IPS DF 19.7 (cell line): ENCODE measurements around the gene DIPK1A.
A peak's percentile ranks its signal among the peaks of the same experiment; 100 is the strongest.

Experiments
- DNase-seq: peaks from one replicate; pipeline ENCODE4 v3.0.0-alpha.2; 2013; ENCODE audit warnings: low read depth, low spot score

The DIPK1A gene

DNA sequence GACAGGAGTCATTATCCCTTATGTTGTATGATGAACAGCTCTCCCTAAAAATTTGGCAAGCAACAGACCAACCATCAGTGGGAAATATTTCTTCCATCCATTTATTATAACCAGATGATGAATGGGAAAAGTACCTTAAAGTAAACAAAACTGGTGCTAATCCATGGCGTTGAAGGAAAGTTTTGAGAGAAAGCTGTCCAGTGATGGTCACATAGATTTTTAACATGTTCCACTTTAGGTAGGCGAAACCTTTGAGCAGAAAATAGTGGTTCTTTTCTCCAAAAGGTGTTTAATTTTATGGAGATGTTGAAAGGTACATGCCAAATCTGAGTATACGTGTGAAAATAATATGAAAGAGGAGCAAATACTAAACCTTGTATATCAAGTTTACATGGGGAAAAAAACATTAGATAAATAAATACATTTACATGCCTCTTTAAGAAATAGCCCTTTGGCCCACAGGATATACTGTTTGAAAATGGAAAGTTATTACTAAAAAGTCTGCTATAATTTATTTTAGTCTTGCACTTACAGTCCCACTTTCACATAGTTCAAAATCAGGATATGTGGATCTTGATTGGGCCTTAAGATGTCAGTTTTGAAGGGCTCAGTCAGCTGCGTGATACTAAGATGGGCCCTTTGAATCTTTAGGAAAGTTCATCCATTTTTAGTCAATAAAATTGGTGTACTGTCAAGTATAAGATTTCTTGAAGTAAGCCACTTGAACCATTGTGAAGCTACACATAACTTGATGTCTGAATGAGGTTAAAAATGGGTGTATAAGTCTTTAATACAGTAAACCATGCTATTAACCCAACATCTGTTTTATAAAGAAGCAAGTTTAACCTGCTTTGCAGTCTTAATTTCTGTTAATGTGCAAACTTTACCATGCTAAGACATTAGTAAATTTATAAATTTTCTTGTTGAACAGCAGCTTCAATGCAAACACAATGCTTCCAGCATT is 118.9 kb downstream of the DIPK1A start:
- DNase-seq: no peak

DNA sequence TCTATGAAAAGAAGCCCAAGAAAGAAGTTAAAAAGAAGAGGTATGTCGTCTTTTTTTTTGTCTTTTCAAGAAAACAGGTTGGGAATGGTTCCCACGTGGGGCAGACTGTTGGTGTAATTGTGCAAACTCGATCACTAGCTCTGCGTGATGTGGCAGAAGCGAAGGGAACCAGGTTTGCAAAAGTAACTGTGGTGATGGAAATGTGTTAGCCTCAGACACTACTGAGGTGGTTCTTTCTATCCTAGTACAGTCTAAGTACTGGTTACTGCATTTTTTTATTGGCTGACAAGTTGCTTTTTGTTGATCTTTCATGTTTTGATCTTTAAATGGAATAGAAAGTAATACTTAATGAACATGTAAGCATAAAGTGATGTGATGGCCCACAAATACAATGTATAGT is 120.7 kb downstream of the DIPK1A start:
- no peak for DNase-seq

DNA sequence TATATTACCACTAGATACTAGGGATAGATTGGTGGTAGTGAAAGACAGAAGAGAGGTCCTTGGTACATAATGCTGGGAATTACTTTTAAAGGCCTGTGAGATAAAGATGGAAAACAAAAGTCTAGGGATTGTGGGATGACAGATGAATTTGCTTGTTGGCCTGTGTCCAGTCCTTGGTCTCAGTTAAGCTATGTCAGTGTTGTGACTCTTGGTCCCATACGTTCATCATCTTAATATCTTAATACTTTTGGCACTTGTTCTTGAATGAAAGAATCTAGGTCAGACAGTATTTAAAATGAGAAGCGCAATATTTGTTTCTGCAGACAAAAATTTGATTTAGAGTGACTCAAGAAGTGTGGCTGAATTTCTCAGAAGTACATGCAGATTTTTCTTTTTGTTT is 121.8 kb downstream of the DIPK1A start:
- no peak for DNase-seq

DNA sequence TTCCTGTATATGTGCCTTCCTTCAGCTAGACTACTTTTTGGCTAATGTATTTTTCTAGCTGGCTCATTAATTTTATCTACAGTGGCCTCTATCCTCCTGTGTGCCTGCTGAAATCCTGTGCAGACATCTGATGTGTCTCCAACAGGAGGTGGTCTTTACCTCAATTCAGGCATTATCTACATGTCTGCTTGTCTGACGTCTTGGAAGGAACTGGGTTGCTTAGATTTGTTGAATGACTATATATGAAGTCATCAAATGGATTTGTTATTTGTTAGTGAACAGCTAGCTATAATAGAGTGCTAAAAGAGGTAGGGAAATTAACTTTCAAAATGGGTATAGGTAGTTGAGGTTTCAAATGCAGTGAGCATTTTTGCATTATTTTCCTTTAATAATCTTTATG is 122.7 kb downstream of the DIPK1A start:
- DNase-seq: no peak

DNA sequence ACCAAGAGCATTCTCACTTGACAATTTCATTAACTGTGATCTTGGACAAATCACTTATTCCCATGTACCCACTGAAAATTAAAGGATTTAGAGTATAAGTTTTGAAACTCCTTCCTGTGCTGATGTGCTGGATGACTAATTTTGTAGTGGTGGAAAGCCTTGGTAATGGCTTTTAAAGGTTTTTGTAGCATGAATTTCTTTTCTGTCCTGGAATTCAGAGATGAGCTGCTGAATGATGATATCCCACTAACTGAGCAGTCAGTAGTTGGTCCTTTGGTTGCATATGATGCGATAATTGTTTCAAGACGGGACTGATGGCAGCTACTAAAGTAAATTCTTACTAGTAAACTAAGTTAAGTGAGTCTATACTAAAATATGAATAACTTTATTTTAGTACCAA is 124.2 kb downstream of the DIPK1A start:
- no peak for DNase-seq

DNA sequence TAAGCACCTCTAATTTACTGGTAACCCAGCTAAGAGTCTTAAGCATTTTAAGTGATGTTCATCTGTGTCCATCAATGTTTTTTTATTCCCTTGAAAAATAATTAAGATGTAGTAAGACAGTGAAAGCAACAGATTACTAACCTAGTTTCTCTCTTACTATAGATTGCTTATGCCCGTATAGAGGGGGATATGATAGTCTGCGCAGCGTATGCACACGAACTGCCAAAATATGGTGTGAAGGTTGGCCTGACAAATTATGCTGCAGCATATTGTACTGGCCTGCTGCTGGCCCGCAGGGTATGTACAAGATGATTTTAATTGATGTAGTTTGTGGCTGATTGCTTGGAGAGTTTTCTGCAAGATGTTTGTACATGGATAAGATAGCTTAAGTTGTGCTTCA is 126.6 kb downstream of the DIPK1A start:
- no peak for DNase-seq

DNA sequence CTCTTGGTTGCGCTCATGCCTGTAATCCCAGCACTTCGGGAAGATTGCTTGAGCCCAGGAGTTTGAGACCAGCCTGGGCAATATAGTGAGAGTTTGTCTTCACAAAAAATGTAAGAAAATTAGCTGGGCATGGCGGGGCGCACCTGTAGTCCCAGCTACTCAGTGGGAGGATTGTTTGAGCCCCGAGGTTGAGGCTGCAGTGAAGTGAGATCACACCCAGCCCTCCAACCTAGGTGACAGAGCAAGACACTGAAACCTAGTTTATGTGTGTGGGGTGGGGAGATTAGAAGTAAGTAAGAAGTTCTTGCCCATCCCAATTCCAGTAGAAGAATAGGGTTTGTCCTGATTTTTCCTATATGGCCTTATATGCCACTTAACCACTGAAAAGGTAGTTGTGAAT is 127.4 kb downstream of the DIPK1A start:
- no peak for DNase-seq

DNA sequence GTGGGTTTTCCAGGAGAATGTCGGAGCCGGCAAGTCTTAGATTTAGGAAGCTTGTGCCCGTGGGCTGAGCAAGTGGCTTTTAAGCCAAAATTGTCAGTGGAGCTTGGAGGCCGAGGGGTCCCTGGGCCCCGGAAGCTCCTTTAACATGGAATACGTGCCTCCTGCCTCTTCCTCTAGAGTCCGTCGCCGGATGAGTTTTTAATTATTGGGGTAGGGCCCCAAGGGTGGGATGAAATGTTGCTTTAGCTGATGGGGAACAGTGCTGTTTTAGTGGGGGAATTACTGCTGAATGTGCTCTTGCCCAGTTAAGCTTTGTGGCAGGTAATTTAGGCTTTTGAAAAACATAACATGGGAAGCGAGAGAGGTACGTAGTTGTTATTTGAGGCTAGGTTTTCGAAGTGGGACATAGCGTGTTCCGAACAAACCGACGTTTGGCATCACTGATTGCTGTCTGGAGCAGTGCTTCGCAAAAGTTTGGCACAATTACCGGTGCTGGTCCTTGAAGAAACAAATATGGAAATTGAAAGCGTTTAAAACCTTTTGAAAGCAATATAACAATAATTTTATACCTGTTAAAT is 128.6 kb downstream of the DIPK1A start:
- DNase-seq: no peak

DNA sequence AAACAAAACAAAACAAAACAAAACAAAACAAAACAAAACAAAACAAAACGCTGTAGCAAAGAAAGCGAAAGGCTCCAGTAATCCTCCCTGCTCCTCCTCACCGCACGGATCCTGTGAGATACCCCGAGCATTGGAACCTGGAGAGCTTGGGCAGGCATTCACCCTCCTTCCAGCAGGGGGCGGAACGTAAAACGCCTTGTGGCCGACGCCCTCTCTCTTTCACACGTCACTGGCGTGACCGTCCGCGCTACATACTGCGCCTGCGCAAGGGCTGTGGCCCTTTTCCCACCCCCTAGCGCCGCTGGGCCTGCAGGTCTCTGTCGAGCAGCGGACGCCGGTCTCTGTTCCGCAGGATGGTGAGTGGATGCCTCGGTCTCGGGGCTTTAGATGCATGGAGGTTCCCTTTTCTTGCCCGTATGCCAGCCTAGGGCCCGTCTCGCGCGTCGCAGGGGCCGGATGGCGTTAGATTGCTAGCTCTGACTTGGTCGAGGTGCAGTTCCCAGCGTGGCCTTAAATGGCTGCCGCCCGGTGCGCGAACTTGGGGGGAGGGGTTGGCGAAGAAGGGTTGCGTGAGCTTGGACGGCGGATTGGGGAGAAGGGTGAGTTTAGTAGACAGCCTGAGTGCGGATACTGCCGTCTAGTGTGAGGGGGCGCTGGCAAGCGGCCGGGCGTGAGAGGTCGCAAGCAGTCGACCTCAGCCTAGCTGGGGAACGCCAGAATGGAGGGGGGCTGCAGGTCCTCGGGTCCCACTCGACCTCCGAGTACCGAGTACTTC is 129.3 kb downstream of the DIPK1A start, which contains the start of gene RPL5:
RPL5 (plus strand) TSS at position 279 of the 775 bp plus-strand sequence; CDS start at position 354, 75 bp downstream.
- peak; percentile 86 for DNase-seq

DNA sequence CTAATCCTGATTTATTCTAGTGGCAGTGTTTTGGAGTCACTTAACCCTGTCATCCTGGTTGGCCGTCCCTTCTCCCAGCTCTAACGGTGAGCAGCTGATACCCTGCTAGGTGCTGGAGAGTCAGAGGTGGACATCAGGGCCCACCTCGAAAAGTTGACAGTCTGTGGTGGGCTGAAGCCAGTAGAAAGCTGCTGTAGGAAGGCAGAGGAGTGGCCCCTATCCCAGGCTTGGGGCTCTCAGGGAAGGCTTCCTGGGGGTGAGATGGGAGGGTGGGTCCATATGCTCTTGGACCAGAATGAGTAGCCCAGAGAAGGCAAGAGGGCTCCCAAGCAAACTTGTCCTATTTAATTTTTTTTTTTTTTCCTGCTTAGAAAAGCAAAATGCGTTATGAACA is 129.9 kb downstream of the DIPK1A start:
- no peak for DNase-seq

DNA sequence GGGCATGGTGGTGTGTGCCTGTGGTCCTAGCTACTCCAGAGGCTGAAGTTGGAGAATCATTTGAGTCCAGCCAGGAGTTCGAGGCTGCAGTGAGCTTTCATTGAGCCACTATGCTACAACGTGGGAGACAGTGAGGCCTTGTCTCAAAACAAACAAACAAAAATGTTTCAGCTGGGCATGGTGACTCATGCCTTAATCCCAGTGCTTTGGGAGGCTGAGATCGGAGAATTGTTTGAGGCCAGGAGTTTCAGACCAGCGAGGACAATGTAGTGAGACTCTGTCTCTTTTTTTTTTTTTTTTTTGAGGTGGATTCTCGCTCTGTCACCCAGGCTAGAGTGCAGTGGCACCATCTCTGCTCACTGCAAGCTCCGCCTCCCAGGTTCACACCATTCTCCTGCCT is 134.5 kb downstream of the DIPK1A start:
- no peak for DNase-seq

DNA sequence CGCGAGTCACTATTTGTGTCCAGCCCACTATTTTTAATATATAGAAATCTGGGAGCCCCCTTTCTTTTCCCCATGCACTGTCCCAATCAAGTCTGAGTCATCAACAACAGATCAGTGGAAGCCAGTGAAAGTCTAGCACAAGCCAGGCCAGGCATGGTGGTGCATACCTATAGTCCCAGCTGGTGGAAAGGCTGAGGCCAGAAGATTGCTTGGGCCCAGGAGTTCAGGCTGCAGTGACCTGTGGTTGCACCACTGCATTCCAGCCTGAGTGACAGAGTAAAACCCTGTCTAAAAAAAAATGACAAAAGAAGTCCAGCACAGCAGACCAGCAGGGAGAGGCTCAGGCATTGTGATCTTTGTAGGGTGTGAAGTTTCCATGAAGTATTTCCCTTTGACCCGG is 138.4 kb downstream of the DIPK1A start:
- DNase-seq: no peak

DNA sequence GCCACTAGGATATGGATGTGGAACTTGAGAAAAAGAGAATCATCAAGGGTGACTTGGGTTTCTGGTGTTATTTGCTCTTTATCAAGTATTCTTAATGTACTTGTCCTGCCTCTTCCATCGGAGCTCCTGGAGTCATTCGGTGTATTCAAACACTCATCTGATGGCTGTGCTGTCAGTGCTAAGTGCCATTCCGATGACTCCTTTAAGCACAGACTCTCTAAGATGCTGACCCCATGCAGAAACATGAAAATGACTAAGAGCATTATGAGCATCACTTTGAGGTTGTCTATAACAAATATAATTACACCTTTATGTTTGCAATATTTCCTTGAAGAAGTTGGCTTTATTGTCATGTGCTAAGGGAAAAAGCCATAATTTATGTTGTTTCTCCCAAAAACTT is 140.7 kb downstream of the DIPK1A start:
- DNase-seq: no peak

DNA sequence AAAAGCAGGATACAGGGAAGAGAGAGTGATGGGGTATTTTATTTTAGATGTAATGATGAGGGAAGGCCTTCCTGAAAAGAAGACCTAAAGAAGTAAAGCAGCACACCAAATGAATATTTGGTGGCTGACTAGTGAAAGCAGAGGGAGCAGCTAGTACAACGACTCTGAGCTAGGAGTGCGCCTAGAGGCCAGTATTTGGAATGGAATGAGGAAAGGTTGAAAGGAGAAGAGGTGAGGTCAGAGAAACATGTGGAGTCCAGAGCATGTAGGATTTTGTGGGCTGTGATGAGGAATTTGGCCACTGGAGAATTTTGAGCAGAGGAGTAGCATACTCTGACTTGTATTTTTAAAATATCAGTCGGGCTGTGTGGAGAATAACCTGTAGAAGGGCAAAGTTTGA is 141.2 kb downstream of the DIPK1A start:
- DNase-seq: no peak

DNA sequence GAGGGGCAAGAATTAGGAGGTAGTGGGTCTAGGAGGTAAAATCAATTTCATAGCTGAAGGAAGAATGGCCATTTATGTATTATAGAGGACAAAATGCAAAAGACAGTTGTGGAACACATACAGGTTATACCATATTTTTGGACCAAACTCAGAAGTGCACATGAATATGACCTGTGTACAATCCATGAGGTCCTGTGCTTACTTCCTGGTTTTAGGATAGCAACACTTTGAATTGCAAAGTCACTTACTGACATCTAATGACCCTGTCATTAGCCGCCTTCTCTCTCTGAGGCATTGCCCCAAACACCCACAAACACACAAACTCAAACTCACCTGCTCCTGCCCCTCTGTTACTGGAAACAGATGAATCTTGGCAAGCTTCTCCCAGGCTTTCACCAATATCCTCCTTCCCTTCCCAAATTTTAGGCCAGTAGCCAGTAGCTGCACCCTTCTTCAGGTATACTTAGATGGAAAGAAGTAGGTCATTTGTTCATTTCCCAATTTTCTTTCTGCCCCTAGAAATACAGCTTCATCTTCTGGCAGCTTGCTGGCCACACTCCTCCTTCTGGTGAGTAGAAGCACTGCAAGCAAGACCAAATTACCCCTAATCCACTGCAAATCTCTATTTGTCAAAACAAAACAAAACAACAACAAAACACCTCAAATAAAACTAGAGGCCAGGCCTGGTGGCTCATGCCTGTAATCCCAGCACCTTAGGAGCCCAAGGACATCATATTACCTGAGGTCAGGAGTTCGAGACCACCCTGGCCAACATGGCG is 143.1 kb downstream of the DIPK1A start:
- no peak for DNase-seq

DNA sequence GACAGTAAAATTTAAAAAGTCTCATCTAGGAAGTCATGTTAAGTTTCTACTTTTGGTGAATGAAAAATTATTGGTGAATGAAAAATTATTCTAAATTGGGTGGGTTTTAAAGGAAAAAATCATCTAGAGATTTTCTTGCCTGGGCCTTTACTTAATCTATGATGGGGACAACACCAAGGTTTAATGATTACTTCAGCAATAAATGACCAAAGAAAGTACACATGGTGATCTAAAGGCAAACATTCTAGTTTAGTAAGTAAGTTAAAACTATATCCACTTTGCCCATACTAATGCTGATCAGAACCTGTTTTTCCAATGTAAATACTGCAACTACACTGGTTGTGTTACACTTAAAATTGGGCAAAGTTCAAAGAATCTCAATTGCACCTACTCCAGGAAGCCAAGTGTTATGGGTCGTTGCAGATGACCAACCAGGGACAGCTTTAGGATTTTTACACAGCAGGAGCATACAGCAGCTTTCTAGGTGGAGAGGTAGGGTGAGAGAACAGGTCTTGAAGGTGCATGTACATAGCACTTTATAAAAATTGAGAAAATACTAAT is 144.0 kb downstream of the DIPK1A start:
- DNase-seq: no peak

DNA sequence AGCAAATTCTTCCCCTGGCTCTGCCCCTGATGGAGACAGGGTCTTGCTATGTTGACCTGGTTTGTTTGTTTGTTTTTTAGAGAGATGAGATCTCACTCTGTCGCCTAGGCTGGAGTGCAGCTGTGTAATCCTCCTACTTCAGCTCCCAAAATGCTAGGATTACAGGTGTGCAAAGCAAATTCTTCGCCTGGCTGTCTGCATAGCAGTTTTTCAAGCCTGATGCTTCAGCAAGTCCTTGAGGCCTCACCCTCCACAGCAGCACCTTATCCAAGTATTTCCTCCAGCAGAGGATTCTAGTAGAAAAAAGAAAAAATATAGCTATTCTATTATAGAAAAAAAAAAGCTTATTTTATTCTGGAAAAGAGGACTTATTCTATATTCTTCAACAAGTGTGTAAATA is 144.5 kb downstream of the DIPK1A start:
- DNase-seq: no peak

DNA sequence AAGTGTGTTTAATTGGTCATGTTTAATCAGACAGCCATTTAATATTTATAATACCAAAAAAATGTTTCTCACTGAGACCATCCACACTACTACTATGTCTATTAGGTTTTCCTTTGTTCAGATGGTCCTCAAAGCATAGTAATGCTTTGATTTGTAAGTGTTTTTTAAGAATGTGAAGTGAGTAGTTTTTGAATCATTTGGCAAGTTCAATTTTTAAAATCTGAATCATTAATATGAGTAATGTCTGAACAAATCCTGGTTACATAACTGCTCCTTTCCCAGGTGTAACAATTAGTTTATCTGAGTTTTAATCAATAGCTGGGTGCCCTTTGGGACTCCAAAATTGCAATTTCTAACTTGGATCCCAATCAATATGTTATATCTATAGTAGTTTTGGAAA is 152.9 kb downstream of the DIPK1A start:
- DNase-seq: no peak

DNA sequence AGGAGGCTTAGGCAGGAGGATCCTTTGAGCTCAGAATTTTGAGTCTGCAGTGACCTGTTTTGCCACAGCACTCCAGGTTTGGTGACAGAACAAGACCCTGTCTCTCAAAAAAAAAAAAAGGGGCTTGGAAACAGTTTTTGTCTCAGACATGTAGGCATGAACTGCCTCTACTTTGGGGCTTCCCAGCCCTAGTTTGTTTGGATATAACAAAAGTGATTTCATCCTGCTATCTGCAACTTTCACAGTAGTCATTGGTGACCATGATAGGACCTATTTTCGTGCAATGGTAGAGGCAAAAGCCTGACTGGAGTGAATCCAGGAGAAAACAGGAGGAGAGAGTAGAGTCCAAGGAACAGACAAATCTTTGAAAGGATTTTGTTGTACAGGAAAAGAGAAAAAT is 156.0 kb downstream of the DIPK1A start:
- DNase-seq: no peak

DNA sequence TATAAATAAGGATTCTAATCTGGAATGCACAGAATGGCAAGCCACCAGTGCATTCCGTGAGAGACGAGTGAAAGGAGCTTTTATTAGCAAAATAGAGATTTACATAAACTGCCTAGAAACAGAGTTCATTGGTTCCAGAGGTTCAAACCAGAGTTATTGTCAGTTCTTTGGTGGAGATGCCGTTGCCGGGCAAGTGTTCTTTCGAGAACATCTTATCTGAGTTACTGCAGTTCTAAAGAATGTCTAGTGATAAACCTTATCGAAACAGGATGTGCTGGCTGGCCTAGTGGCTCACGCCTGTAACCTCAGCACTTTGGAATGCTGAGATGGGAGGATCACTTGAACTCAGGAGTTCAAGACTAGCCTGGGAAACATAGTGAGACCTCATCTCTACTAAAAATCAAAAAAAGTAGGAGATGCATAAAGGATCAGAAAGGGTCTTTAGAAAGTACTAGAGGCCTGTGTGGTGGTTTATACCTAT is 156.5 kb downstream of the DIPK1A start:
- peak; percentile 65 for DNase-seq
